ENCODE measurements around the gene ASH1L. TPM values are rescaled to one million over a fixed set of nuclear protein-coding genes. Genes with fewer than 3 reads are reported as not detected.

Gene ASH1L
- total RNA-seq, 1 experiment from 2014 or later: 30.5 TPM

DNA sequence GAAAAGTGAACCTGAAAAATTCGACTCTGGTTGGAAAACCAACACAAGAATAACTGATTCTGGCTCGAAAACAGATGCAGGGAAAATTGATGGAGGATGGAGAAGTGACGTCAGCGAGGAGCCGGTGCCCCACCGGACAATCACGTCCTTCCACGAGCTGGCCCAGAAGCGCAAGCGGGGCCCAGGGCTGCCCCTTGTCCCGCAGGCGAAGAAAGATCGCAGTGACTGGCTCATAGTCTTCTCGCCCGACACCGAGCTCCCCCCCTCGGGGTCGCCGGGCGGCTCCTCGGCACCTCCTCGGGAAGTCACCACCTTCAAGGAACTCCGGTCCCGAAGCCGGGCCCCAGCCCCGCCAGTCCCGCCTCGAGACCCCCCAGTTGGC is 240.0 kb downstream of the ASH1L start:
- H3K27me3 ChIP-seq (ENCODE audit: insufficient read depth, low read length): no peaks in the 10 kb centered on the region
- ATAC-seq (no peak), DNase-seq (ENCODE audit: low read depth, low spot score) (no peak)
- peaks cover 24 to 36% of the 10 kb centered on the region in 2 experiments; a peak in 3 of 4 replicates for H3K36me3 ChIP-seq (ENCODE audit: control insufficient read depth in 1 of 2, insufficient read depth in 2 of 2, low read length in 2 of 2)
- intact Hi-C loops (cut with micrococcal nuclease): loop anchor here (5.0 to 10.0 kb wide), 2 partner anchors 148 to 270 kb away; partner anchors contain the start of genes KRTCAP2 and TRIM46
- peak overlapping the region; percentile 96 for H3K27ac ChIP-seq (ENCODE audit: low read depth, low read length)
- H3K4me2 ChIP-seq (ENCODE audit: low read length): peak overlapping the region; percentile 100
- no peaks in the 10 kb centered on the region for H4K20me1 ChIP-seq (ENCODE audit: insufficient read depth)
- no peaks in the 10 kb centered on the region for H3K9me2 ChIP-seq (ENCODE audit: insufficient read depth)
- no TSS peak for BruUV-seq (replicated peaks)
- H3K79me2 ChIP-seq (ENCODE audit: insufficient read depth, low read length): peaks cover 32% of the 10 kb centered on the region; the same call in 1 of the 2 replicates
- no peaks in the 10 kb centered on the region for H3K9me3 ChIP-seq (ENCODE audit: control insufficient read depth in 1 of 2, insufficient read depth in 1 of 2, low read depth in 1 of 2, low read length in 2 of 2)
- H3K4me1 ChIP-seq (ENCODE audit: control insufficient read depth in 1 of 2, insufficient read depth in 2 of 2, low read length in 2 of 2): peaks cover 15 to 25% of the 10 kb centered on the region in 2 experiments
- ChIA-PET RAD21 (ENCODE audit: low non-redundant PET in 1 of 2, low total read pairs in 2 of 2, uncharacterized antibody in 2 of 2, unreplicated experiment in 2 of 2) (no interaction called here), CTCF (interaction anchor here (1.0 to 3.9 kb wide), 2 partner anchors 72 to 149 kb away, joined by 5 to 44 read pairs; partner anchors contain the start of gene KRTCAP2), POLR2A (interaction anchor here (0.6 kb wide), 1 partner anchor 254 kb away, joined by 4 read pairs; no protein-coding TSS in a partner anchor)
- TF ChIP-seq JUND (IDR thresholded peaks at IDR 0.05) (no peak), EGR1 (IDR thresholded peaks at IDR 0.05; ENCODE audit: low read depth) (no peak), SRF (IDR thresholded peaks at IDR 0.05; ENCODE audit: low read depth) (no peak), TCF7L2 (IDR thresholded peaks at IDR 0.05; ENCODE audit: borderline replicate concordance, extremely low read depth, insufficient read depth, insufficient read length) (no peak), ZFX (IDR thresholded peaks at IDR 0.05) (no peak), EZH2phosphoT487 (IDR thresholded peaks at IDR 0.05; ENCODE audit: borderline replicate concordance) (no peak), YY1 (IDR thresholded peaks at IDR 0.05; ENCODE audit: extremely low read depth, insufficient replicate concordance, low read depth, low read length) (no peak), CBX3 (IDR thresholded peaks at IDR 0.05; ENCODE audit: low read depth) (no peak), POLR2A (IDR thresholded peaks at IDR 0.05; ENCODE audit: borderline replicate concordance, extremely low read depth, insufficient read depth, insufficient read length) (no peak), SP1 (IDR thresholded peaks at IDR 0.05; ENCODE audit: low read depth) (no peak)
- TF ChIP-seq, protein P1, sequence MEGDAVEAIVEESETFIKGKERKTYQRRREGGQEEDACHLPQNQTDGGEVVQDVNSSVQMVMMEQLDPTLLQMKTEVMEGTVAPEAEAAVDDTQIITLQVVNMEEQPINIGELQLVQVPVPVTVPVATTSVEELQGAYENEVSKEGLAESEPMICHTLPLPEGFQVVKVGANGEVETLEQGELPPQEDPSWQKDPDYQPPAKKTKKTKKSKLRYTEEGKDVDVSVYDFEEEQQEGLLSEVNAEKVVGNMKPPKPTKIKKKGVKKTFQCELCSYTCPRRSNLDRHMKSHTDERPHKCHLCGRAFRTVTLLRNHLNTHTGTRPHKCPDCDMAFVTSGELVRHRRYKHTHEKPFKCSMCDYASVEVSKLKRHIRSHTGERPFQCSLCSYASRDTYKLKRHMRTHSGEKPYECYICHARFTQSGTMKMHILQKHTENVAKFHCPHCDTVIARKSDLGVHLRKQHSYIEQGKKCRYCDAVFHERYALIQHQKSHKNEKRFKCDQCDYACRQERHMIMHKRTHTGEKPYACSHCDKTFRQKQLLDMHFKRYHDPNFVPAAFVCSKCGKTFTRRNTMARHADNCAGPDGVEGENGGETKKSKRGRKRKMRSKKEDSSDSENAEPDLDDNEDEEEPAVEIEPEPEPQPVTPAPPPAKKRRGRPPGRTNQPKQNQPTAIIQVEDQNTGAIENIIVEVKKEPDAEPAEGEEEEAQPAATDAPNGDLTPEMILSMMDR (IDR thresholded peaks at IDR 0.05 in 2 of 3, conservative IDR thresholded peaks at IDR 0.05 in 1 of 3; ENCODE audit: borderline replicate concordance in 1 of 3, insufficient read depth in 1 of 3, low read depth in 2 of 3, low read length in 2 of 3): no peak
- H2AFZ ChIP-seq (ENCODE audit: low read depth, low read length, poor library complexity, severe bottlenecking): no peak overlapping the region
- H3K4me3 ChIP-seq (replicated peaks in 1 of 2; ENCODE audit: low read depth in 1 of 2, low read length in 2 of 2): peak overlapping the region; percentile 83 to 96
- H3K9ac ChIP-seq (ENCODE audit: low read length): peak overlapping the region; percentile 87

Data from HCT116 (cell line).